H4 (cell line): ENCODE results near the gene RPL9. TPM values are rescaled to one million over a fixed set of nuclear protein-coding genes. Genes with fewer than 3 reads are reported as not detected.
"Not testable (repeated sequence)": the region's sequence is repeated elsewhere in the genome, so short reads cannot be mapped to it uniquely, and the experiment has no call there.

Experiments
- DNase-seq: peaks from one replicate; pipeline ENCODE4 v3.0.0-alpha.2; 2015; ENCODE audit warnings: low spot score
- total RNA-seq: library from RNA; depleted of rRNA; stranded (reverse); fragments of >200 nt; shearing (Covaris generic); gene quantifications from 2 replicates; pipeline ENCODE4 v1.2.3, GENCODE V29; 2014; rRNA removed

The RPL9 gene
- total RNA-seq: 4,508 and 5,734 TPM in 2 replicates

DNA sequence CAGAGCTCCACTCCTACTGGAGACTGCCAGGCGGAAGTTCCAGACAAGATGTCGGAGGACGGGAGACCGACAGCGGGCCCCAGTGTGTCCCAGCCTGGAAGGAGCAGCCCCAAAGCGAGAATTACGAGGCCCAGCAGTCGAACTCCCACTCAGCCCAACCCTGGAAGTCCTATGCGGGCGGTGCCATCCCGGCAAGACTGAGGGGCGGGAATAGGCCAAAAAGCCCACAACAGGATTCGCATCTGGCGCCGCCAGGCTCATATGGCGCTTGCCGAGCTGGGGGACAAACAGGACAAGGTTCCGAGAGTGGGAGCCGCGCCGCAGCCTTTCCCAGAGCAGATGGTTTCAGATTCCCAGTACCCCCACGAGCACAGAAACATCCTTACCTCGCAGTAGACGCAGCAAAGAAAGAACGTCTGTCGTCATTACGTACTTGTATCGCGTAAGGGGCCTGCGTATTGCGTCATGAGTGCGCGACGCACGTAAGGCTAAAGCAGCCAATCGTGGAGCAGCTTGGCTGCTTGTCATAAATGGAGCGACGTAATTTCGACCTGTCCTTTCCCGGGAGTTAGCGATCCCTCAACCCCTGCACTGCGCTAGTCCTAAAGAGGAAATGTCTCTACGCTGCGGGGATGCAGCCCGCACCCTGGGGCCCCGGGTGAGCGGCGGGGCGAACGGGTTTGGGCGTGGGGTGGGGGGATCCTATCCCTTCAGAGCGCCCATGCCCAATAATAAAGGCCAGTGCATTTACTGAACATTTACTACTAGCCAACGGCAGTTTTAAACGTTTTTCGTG lies at the start of gene RPL9, which contains the start of gene LIAS:
Gene RPL9, minus strand, starts transcription at position 418 of the 796 bp plus-strand sequence. CDS start 483 bp downstream, outside the sequence.
Gene LIAS, plus strand, starts transcription at position 552 of the 796 bp plus-strand sequence. Its CDS starts 62 bp downstream, at position 614.
- DNase-seq: peak; percentile 100

DNA sequence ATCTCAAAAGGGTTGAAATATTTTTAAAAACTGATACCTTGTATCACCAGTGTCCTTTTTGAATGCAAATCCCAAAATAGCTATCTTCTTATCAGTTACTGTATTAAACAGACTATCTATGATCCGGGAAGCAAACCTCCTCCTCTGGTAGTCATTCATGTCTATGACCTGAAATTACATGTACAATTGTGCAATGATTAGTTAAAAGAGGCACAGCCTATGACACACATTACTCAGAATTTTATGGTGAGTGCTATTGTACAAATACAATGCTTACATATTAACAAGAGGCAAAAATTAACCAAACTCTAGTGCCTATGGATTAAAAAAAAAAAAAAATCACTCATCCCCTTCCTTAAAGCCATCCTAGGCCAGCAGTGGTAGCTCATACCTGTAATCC lies 46.9 kb upstream of the RPL9 start:
- no peak for DNase-seq

DNA sequence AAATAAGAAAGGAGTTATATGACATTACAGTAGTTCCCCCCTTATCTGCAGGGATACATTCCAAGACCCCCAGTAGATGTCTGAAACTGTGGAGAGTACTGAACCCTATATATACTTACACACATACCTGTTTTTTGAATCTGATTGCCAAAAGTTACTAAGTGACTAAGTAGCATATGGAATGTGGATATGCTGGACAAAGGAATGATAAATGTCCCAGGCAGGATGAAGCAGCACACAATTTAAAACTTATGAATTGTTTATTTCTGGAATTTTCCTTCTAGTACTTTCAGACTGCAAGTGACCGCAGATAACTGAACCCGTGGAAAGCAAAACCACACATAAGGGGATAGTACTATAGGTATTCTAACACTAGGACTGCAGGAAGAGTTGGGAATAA lies 45.8 kb upstream of the RPL9 start:
- no peak for DNase-seq

DNA sequence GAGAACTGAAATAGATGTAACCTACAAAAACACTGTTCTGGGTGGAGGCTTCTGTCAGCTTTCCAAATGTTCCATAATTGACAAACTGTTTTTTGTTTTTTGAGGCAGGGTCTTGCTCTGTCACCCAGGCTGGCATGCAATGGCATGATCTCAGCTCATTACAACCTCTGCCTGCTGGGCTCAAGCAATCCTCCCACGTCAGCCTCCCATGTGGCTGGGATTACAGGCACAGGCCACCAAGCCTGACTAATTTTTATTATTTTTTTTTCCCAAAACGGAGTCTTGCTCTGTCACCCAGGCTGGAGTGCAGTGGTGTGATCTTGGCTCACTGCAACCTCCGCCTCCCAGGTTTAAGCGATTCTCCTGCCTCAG lies 43.9 kb upstream of the RPL9 start:
- not testable (repeated sequence) for DNase-seq

DNA sequence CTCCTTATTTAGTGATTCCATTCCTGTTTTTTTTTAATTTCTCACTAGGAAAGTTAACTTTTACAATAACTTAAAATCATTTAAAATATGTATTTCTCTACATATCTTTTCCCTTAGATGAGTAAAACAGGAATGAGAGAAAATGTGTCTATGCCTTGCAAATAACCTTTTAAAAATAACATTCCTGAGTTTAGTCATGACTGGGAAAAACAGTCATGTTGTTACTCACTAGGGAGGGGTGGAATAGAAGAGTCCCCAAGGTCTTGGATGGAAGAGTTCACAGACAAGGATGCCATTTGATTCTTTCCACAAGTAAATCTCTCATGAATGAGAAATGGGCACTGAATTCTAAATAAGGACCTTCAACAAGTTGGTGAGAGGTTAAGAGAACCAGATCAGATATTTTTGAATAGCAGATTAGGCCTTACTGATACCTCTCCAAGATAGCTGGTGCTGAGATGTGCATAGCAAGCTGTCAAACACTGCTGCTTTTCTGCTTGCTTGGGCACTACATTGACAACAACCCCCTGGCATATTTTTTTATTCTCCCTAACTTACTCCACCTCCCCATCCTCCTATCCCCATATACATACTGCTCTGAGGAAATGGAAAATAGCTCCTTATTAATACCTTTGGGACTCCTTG lies 43.4 kb upstream of the RPL9 start:
- DNase-seq: no peak

DNA sequence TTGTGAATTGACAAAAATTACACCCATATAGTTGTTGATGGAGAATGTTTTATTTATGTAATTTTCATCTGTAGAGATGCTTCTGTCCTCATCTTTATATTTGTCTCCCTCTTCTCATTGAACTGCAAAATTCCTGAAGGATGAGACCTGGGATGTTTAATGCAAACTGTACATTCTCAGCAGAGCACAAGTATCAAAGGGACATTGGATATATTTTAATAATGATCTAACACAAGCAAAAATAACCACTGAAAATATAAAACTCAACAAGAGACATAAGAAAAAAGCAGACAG lies 40.0 kb upstream of the RPL9 start:
- DNase-seq: no peak

DNA sequence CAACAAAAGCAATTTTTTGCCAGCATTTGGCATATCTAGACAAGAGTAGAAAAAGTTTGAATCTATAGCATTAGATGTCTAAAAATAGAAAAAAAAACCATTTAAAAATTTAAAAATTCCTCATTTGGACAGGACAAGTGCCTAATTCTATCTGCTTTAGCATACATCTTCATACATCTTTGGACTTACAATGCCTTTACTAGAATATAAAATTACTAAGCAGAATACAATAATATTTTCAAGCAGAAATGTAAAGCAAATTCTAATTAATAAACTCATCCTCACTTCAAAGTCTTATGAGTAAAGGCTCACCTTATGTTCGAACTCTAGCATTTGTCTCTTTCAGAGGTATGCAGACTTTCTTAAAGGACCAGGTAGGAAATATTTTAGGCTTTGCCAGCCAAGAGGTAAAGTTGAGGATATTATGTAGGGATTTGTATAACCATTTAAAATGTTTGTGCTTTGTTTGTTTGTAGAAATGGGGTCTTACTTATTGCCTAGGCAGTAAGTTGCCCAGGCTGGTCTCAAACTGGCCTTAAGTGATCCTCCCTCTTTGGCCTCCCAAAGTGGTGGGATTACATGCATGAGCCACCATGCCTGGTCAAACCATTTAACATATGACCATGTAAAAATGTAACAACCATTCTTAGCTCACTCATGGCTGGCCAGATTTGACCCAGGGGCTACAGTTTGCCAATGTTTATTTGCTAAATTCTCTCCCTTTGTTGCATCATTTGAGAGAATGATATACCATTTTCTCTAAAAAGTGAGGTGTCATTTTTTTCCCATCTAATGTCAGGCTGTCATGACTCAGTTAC lies 39.4 kb upstream of the RPL9 start:
- DNase-seq: no peak

DNA sequence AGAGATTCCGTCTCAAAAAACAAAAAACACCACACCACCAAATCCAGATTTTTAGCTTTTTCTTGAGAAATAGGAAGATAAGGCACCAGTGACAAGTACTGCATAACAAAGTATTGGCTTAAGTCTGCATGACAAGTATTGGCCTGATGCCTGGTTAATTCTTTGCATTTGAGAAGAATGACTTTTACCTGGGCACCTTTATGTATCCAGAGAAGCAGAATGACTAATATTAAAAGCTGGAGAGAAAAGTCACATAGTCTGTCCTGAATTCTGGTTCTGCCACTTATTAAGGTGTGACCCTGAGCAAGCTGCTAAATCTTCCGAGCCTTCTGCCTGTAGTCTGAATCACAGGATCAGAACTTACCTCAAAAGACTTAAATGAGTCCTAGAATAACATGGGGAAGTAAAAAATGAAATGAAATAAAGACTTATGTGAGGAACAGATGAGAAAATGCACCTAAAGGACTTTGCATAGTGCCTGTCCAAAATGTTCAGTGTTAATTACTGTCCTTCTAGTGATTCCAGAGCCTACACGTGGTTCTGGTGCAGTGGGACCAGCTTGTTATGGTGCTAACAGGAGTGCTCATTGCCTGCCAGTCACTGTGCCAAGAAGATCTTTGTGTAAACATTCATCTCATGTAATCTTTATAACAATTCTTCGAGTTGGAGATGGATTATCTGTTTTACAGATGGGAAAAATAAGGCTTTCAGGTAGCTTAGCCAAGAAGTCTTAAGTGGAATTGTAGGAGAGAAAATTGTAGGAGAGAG lies 36.9 kb upstream of the RPL9 start:
- no peak for DNase-seq

DNA sequence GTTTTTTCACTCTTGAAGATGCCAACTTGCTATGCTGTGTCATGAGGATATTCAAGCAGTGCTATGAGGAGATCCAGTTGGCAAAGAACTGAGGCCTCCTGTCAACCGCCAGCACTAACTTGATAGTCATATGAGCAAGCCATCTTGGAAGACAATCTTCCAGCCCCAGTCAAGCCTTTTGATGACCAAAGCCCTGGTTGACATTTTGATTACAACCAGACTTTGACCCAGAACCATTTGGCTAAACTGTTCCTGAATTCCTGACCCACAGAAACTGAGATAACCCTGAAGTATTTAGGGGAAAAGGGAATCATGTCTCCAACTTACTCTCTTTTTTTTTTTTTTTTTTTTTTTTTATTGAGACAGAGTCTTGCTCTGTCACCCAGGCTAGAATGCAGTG lies 35.6 kb upstream of the RPL9 start:
- no peak for DNase-seq

DNA sequence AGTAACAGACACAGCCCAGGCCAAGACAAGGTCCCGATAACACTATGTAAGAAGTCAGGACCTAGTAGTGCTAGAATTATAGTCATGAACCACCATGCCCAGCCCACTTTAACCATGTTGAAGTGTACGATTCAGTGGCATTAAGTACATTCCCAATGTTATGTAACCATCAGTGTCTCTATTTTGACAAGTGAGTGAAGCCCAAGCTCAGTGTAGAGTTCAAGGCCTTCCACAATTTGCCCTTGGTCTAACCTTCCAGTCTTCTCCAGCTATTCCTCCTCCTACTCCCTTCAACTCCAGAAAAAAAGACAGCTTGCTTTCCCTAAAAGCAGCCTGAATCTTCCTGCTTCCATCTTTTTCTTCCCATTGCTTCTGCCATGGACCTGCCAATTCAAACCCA lies 31.6 kb upstream of the RPL9 start:
- no peak for DNase-seq

DNA sequence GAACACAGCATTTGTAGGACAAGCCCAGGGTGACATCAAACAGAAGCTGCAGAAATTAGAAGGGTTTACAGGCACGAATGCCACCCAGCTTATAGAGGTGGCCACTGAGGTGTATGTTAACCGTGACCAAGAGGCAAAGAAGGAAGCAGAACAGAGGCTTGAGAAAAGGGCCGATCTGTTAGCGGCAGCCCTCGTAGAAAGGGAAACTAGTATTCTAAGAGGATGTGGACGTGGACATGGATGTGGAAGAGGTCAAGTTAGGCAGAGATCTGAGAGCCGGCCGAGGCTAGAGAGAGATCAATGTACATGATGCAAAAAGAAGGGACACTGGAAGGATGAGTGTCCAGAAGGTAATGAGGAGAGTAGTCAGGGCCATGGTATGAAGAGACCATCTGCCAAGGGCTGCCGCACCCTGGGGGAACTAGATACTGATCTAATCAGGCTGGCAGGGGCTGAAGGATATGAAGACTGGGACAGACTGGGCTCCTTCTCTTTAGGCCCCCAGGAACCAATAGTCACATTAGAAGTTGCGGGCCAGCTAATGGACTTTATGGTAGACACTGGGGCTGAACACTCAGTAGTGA lies 27.6 kb upstream of the RPL9 start:
- no peak for DNase-seq

DNA sequence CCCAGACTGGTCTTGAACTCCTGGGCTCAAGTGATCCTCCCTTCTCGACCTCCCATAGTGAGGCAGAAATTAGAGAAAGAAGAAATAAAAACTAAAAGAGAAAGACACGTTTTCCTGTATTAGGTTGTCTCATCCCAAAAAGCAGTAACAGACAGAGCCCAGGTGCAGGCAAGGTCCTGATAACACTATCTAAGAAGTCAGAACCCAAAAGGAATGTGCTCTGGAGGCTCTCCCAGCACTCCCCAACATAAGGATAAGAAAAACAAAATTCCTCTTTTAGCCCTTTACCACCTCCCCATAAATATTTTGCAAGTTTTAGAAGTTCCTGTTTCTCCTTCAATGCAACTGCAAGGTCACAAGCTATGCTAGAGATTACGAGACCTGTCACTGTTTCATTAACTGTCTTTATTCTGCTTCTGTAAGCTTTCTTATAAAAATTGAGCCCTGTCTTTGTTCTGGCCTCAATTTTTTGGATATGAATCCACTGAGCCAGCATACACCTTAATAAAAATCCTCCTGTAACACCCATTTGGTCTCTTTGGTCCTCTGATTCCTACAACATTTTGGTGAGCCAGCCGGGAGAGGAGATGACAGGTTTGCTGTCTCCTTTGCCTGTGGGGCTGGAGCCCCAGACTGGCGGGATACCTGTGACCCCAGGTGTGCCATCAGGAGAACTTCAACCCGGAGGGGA lies 26.0 kb upstream of the RPL9 start:
- DNase-seq: no peak

DNA sequence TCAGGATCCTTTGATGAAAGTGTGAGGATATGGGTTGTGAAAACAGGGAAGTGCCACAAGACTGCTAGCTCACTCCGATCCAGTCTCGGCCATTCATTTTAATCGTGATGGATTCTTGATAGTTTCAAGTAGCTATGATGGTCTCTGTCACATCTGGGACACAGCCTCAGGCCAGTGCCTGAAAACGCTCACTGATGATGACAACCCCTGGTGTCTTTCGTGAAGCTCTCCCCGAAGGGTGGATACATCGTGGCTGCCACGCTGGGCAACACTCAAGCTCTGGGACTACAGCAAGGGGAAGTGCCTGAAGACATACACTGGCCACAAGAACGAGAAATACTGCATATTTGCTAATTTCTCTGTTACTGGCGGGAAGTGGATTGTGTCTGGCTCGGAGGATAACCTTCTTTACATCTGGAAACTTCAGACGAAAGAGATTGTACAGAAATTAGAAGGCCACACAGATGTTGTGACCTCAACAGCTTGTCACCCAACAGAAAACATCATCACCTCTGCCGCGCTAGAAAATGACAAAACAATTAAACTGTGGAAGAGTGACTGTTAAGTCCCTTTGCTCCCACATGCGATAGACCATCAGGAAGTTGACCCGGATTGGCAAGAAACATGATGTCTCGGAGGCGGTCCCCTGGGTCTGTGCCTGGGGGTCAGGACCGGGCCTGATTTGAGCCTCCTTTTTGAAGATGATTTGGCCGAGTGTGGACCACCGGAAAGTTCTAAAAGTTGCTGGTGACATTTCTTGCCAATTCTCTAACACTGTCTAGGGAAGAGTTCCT lies 22.4 kb upstream of the RPL9 start:
- no peak for DNase-seq

DNA sequence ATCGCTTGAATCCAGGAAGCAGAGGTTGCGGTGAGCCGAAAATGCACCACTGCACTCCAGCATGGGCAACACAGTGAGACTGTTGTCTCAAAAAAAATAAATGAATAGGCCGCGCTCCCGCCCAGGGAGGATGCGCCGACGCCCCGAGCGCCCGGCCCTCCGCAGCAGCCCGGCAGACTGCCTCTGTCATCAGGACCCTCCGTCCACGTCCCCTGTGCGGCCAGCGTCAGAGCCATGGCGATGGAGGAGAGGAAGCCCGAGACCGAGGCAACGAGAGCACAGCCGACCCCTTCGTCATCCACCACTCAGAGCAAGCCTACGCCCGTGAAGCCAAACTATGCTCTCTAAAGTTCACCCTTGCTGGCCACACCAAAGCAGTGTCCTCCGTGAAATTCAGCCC lies 21.5 kb upstream of the RPL9 start:
- DNase-seq: no peak

DNA sequence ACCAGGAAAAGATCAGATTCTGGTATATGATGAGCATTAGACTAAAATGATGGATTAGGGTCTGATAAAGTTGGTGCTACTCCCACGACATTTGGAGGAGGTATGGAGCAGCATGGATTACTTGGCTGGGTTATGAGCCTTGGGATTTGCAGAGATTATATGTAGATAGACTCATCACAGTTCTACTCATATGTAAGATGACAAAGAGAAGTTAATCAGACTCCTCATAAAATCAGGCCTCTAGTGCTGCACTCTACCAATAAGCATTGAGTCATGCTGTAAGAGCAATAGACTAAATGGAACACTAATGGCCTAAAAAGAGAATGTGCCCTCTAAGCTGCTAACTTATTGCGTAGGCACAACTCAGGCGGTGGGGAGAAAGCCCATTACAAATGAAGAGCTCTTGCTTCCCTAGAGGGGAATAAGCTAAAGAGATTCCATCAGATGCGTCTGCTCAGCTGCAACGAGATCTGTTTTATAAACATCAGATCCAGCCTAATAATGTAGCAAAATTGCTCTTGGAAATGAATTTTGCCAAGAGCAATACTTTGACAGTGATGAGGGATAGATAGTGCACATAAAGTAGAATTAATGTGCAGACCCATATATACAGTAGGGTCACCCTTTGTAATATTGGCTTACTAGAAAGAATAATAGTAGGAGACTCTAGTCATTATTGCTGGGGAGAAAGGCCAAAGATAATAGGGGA lies 17.6 kb upstream of the RPL9 start:
- no peak for DNase-seq

DNA sequence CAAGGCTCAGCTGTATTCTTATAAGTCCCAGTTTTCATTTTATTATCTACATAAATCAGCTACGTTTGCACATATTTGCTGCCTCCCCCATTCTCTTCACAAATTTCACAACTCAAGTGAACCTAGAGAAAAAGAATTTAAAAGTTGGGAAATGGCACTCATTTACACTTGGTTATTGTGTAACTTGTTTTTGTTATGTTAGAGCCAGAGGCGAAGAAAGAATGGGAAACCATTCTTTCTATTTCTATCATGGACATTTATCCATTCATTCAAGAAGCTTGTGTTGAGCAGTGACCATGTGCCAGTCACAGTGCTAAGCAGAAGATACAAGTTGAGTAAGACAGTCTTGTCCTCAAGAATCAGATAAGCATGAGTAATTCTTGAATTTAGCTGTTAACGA lies 13.7 kb upstream of the RPL9 start:
- DNase-seq: no peak

DNA sequence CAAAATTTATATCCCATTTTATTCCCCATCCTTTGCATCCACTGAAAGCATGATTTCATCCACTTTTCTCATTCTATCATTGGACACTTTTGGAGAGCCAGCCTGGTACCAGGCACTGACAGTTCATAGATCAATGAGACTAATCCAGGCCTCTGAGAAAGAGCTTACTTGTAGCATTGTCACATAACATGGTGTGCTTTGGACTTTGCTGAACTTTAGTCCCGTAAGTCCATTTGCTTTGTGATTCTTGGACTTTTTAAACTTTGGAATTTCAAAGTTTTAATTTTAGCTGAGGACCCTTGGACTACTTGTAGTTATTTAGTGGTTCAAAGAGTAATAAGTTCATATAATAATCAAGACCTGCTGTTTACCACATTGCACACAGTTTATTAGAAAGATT lies 11.7 kb upstream of the RPL9 start:
- no peak for DNase-seq

DNA sequence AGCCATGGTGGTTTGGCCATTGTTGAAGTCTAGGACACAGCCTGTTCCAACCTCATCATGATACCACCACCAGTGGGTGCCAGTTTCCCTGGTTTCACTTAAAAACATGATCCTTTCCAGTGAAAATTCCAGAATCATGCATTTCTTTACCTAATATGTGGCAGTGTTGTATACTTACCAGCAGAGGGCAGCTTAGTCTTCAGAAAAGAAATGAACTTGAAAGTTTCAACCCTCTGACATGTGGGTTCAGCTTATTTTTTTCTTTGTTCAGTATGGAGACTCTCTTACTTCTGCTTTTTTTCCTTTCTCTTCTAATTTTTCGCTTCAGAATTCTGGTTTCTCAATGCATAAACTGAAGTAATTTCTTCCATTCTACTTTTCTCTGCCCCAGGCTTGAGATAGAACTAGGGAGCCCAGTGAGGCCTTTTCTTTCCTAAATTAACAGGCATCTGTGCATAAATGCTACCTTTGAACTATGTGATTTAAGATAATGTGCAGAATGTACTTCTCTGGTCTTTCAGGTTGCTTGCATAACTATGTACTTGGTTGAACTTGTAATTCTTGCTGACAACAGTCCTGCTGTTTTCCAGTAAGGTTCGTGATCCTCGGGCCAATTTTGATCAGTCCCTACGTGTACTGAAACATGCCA lies 10.8 kb upstream of the RPL9 start:
- peak; percentile 93 for DNase-seq

DNA sequence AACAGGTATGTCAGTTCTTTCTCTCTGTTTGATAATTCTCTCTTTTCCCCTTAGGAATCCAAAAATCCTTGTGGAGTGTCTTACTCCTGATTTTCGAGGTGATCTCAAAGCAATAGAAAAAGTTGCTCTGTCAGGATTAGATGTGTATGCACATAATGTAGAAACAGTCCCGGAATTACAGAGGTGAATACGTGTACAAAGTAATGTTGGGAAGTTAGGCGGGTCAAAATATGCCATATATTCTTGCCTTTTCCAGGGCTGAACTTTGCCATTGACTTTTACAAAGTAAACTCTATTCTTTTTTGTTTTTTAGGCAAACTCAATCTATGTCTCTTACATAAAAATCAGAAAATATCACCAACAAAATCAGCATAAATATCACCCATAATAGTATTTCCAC lies 8.7 kb upstream of the RPL9 start:
- no peak for DNase-seq
